H1 (cell line): ENCODE results near the gene SPTSSA.

ENCODE experiments used
- CTCF ChIP-seq, 3 experiments: IDR thresholded peaks; 1 replicate in 2 of 3; 2 replicates in 1 of 3; pipeline versions ENCODE4 v1.5.1 to v1.6.1; 2011; ENCODE audit warnings: low read length in 3 of 3, mild to moderate bottlenecking in 3 of 3, inconsistent platforms in 2 of 3, low read depth in 1 of 3, moderate library complexity in 1 of 3; ENCODE audit not compliant: insufficient read depth in 1 of 3; ENCODE audit errors: control extremely low read depth in 1 of 3
- EP300 ChIP-seq, 2 experiments: IDR thresholded peaks; 1 replicate in 1 of 2; 2 replicates in 1 of 2; pipeline ENCODE4 v1.6.1; 2011 to 2012; ENCODE audit warnings: low read depth in 2 of 2, low read length in 2 of 2, mild to moderate bottlenecking in 2 of 2, borderline replicate concordance in 1 of 2, inconsistent platforms in 1 of 2, moderate library complexity in 1 of 2
- HDAC2 ChIP-seq, 2 experiments: fragments of 300-600 bp in 1 of 2; sonication (generic) in 1 of 2; IDR thresholded peaks; 2 replicates each; pipeline ENCODE4 v1.6.1; 2011 to 2012; ENCODE audit warnings: low read depth in 2 of 2, low read length in 2 of 2, mild to moderate bottlenecking in 2 of 2, moderate library complexity in 2 of 2, borderline replicate concordance in 1 of 2, inconsistent platforms in 1 of 2
- JUND ChIP-seq: IDR thresholded peaks from 2 replicates; pipeline ENCODE4 v1.6.1; 2011; ENCODE audit warnings: mild to moderate bottlenecking, improper control_type of control experiment, low read length
- MAX ChIP-seq: IDR thresholded peaks from 2 replicates; pipeline ENCODE4 v1.6.1; 2012; ENCODE audit warnings: inconsistent platforms
- NANOG ChIP-seq: IDR thresholded peaks from 2 replicates; pipeline ENCODE4 v1.6.1; 2011; ENCODE audit warnings: low read length, low read depth, mild to moderate bottlenecking, inconsistent platforms; ENCODE audit not compliant: insufficient read depth, poor library complexity, severe bottlenecking
- NRF1 ChIP-seq: IDR thresholded peaks from 2 replicates; pipeline ENCODE4 v1.6.1; 2011; ENCODE audit warnings: mild to moderate bottlenecking, low read depth, low read length, improper control_type of control experiment
- POLR2AphosphoS5 ChIP-seq: IDR thresholded peaks from 2 replicates; pipeline ENCODE4 v1.6.1; 2011; ENCODE audit warnings: low read depth, low read length
- RAD21 ChIP-seq, 2 experiments: IDR thresholded peaks in 1 of 2; conservative IDR thresholded peaks in 1 of 2; 2 replicates each; pipeline ENCODE4 v1.6.1; 2011; ENCODE audit warnings: low read depth in 2 of 2, low read length in 2 of 2, improper control_type of control experiment in 1 of 2, inconsistent platforms in 1 of 2, mild to moderate bottlenecking in 1 of 2, moderate library complexity in 1 of 2
- TEAD4 ChIP-seq: IDR thresholded peaks from 2 replicates; pipeline ENCODE4 v1.6.1; 2012; ENCODE audit warnings: low read depth, low read length, inconsistent platforms, mixed read lengths
- USF2 ChIP-seq: IDR thresholded peaks from 2 replicates; pipeline ENCODE4 v1.6.1; 2011; ENCODE audit warnings: low read length, improper control_type of control experiment

GRCh38 chr14:34453226-34453625, 8.8 kb downstream of the SPTSSA start:
- TF ChIP-seq RAD21 (IDR thresholded peaks at IDR 0.05 in 1 of 2, conservative IDR thresholded peaks at IDR 0.05 in 1 of 2; ENCODE audit: low read depth in 2 of 2, low read length in 2 of 2) (no peak), EP300 (IDR thresholded peaks at IDR 0.05; ENCODE audit: borderline replicate concordance in 1 of 2, low read depth in 2 of 2, low read length in 2 of 2) (no peak), HDAC2 (IDR thresholded peaks at IDR 0.05; ENCODE audit: borderline replicate concordance in 1 of 2, low read depth in 2 of 2, low read length in 2 of 2) (no peak), MAX (no peak), CTCF (IDR thresholded peaks at IDR 0.05; ENCODE audit: control extremely low read depth in 1 of 3, insufficient read depth in 1 of 3, low read depth in 1 of 3, low read length in 3 of 3) (no peak), POLR2AphosphoS5 (no peak), USF2 (no peak), NRF1 (no peak), JUND (no peak), TEAD4 (no peak), NANOG (no peak)
